Liver (tissue), 9 donors: ENCODE results near the gene FKBP9. TPM values are rescaled to one million over a fixed set of nuclear protein-coding genes. Genes with fewer than 3 reads are reported as not detected.

Experiments
- DNase-seq: peaks from one replicate; pipeline ENCODE4 v3.0.0-alpha.2; 2017; ENCODE audit warnings: low spot score
- H3K27ac ChIP-seq, 2 donors: one replicate each; pipeline ENCODE4 v1.7.0; 2013; ENCODE audit warnings: inconsistent platforms in 2 of 2, low read length in 2 of 2, control low read depth in 1 of 2, low read depth in 1 of 2, mild to moderate bottlenecking in 1 of 2
- H3K27me3 ChIP-seq, 4 donors: one replicate each; pipeline versions ENCODE4 v1.6.1 to v1.7.0; 2013; ENCODE audit warnings: low read length in 3 of 4, inconsistent platforms in 1 of 4, mild to moderate bottlenecking in 1 of 4, moderate library complexity in 1 of 4; ENCODE audit not compliant: control insufficient read depth in 4 of 4, insufficient read depth in 4 of 4
- H3K36me3 ChIP-seq, 4 donors: one replicate each; pipeline versions ENCODE4 v1.6.1 to v1.7.0; 2013; ENCODE audit warnings: low read length in 3 of 4, mild to moderate bottlenecking in 3 of 4, low read depth in 1 of 4, moderate library complexity in 1 of 4; ENCODE audit not compliant: control insufficient read depth in 4 of 4, insufficient read depth in 3 of 4
- H3K4me1 ChIP-seq, 4 donors: one replicate each; pipeline versions ENCODE4 v1.6.1 to v1.7.0; 2013; ENCODE audit warnings: low read length in 3 of 4, mild to moderate bottlenecking in 3 of 4, moderate library complexity in 1 of 4; ENCODE audit not compliant: control insufficient read depth in 4 of 4, insufficient read depth in 4 of 4
- H3K4me3 ChIP-seq, 3 donors: one replicate each; pipeline versions ENCODE4 v1.6.1 to v1.7.0; 2013; ENCODE audit warnings: low read length in 3 of 3, control low read depth in 1 of 3, low read depth in 1 of 3, mild to moderate bottlenecking in 1 of 3
- H3K9ac ChIP-seq, 2 donors: one replicate each; pipeline ENCODE4 v1.7.0; 2013; ENCODE audit warnings: low read length in 2 of 2, mild to moderate bottlenecking in 2 of 2, moderate library complexity in 2 of 2, control low read depth in 1 of 2, low read depth in 1 of 2
- H3K9me3 ChIP-seq, 4 donors: one replicate each; pipeline versions ENCODE4 v1.6.1 to v1.7.0; 2013; ENCODE audit warnings: low read length in 3 of 4; ENCODE audit not compliant: control insufficient read depth in 4 of 4
- CTCF ChIP-seq: fragments of 150-350 bp; IDR thresholded peaks from 2 replicates; pipeline ENCODE4 v1.5.1; 2017; ENCODE audit warnings: improper control_type of control experiment, low read depth, low read length; ENCODE audit not compliant: missing input control
- EGR1 ChIP-seq, 2 donors: IDR thresholded peaks; 2 replicates each; pipeline ENCODE4 v1.6.1; 2016 to 2018; ENCODE audit warnings: antibody characterized with exemption in 2 of 2, low read depth in 2 of 2
- FOXA1 ChIP-seq: IDR thresholded peaks from 2 replicates; pipeline ENCODE4 v1.6.1; 2016; ENCODE audit warnings: antibody characterized with exemption
- GABPA ChIP-seq, 2 donors: IDR thresholded peaks in 1 of 2; conservative IDR thresholded peaks in 1 of 2; 2 replicates each; pipeline ENCODE4 v1.6.1; 2016; ENCODE audit warnings: antibody characterized with exemption in 2 of 2, mild to moderate bottlenecking in 1 of 2, moderate library complexity in 1 of 2
- HNF4A ChIP-seq, 2 donors: conservative IDR thresholded peaks; 2 replicates each; pipeline ENCODE4 v1.6.1; 2016; ENCODE audit warnings: antibody characterized with exemption in 2 of 2, mild to moderate bottlenecking in 2 of 2
- JUND ChIP-seq, 2 donors: IDR thresholded peaks; 2 replicates each; pipeline ENCODE4 v1.6.1; 2016; ENCODE audit warnings: antibody characterized with exemption in 2 of 2
- NR2F2 ChIP-seq: IDR thresholded peaks from 2 replicates; pipeline ENCODE4 v1.6.1; 2016; ENCODE audit warnings: antibody characterized with exemption
- REST ChIP-seq: IDR thresholded peaks from 2 replicates; pipeline ENCODE4 v1.6.1; 2016; ENCODE audit warnings: antibody characterized with exemption, mild to moderate bottlenecking
- RXRA ChIP-seq, 2 donors: IDR thresholded peaks; 2 replicates each; pipeline ENCODE4 v1.6.1; 2017 to 2018; ENCODE audit warnings: antibody characterized with exemption in 2 of 2, mild to moderate bottlenecking in 1 of 2
- SP1 ChIP-seq: IDR thresholded peaks from 2 replicates; pipeline ENCODE4 v1.6.1; 2018; ENCODE audit warnings: antibody characterized with exemption, mild to moderate bottlenecking
- YY1 ChIP-seq: IDR thresholded peaks from 2 replicates; pipeline ENCODE4 v1.6.1; 2016; ENCODE audit warnings: antibody characterized with exemption, mild to moderate bottlenecking
- ZBTB33 ChIP-seq: IDR thresholded peaks from 2 replicates; pipeline ENCODE4 v1.6.1; 2016; ENCODE audit warnings: antibody characterized with exemption
- WGBS: extraction: QIAGEN DNeasy Blood & Tissue Kit; methylation state at CpG from one replicate; pipeline ENCODE4 v1.1.7; 2013; 5-methylcytosine and 5-hydroxymethylcytosine counted together
- polyA plus RNA-seq, 2 donors: library from polyadenylated mRNA; stranded (reverse) in 1 of 2; unstranded in 1 of 2; fragments of 200-250 nt in 1 of 2; fragments of >200 nt in 1 of 2; fragmentation: Nextera tagmentation in 1 of 2; extraction: Ambion mirVana in 1 of 2; gene quantifications; one replicate each; pipeline versions ENCODE4 v1.2.1 to v1.2.3, GENCODE V29; 2013 to 2015
- total RNA-seq, 2 donors: library from RNA; depleted of rRNA; stranded (reverse); fragments of >200 nt; gene quantifications; one replicate each; pipeline ENCODE4 v1.2.3, GENCODE V29; 2014
- donor health status: healthy.
- donor health status: healthy.
- donor health status: healthy.
- donor health status: healthy.
- donor health status: healthy.

FKBP9 gene
- total and polyA plus RNA-seq, 4 donors = 13.7 to 44.8 (median 20.2) TPM

- Histone ChIP-seq H3K27me3 (no peaks in the 10 kb centered on the region), H3K9me3 (peaks cover 3 to 10% (median 6%) of the 10 kb centered on the region in 4 donors), H3K9ac (no peak overlapping the region), H3K27ac (peak overlapping the region in 1 of 2 donors; percentile 63), H3K4me1 (peaks cover 0 to 11% (median 4%) of the 10 kb centered on the region in 4 donors), H3K4me3 (peak overlapping the region in 1 of 3 donors; percentile 83), H3K36me3 (no peaks in the 10 kb centered on the region)
- no peak for DNase-seq
- no peak for TF ChIP-seq ZBTB33
- peak; percentile 37 for TF ChIP-seq YY1
- no peak for TF ChIP-seq GABPA (IDR thresholded peaks at IDR 0.05 in 1 of 2, conservative IDR thresholded peaks at IDR 0.05 in 1 of 2)
- 12% methylated on average over 6 of the region's 6 CpGs for WGBS
Measured at GRCh38 chr7:32943252-32944030, 13.8 kb upstream of the FKBP9 start.

GRCh38 chr7:32947420-32947983, 9.7 kb upstream of the FKBP9 start:
- TF ChIP-seq NR2F2 (no peak), GABPA (IDR thresholded peaks at IDR 0.05 in 1 of 2, conservative IDR thresholded peaks at IDR 0.05 in 1 of 2) (no peak), EGR1 (IDR thresholded peaks at IDR 0.05; ENCODE audit: low read depth in 2 of 2) (no peak), JUND (IDR thresholded peaks at IDR 0.05) (no peak), CTCF (no peak), RXRA (IDR thresholded peaks at IDR 0.05) (no peak), ZBTB33 (no peak), HNF4A (conservative IDR thresholded peaks at IDR 0.05) (no peak), REST (no peak), YY1 (no peak), SP1 (no peak), FOXA1 (no peak)
- WGBS = 81% methylated on average over 3 of the region's 3 CpGs
- no peak for DNase-seq

More at GRCh38 chr7:32947420-32947983, 9.7 kb upstream of the FKBP9 start:
- Histone ChIP-seq H3K4me1 (peaks cover 0 to 3% (median under 1%) of the 10 kb centered on the region in 4 donors), H3K9me3 (peaks cover 5 to 14% (median 8%) of the 10 kb centered on the region in 4 donors), H3K27me3 (no peaks in the 10 kb centered on the region), H3K4me3 (no peak overlapping the region), H3K9ac (no peak overlapping the region), H3K27ac (no peak overlapping the region), H3K36me3 (no peaks in the 10 kb centered on the region)
